ENCODE measurements around the gene TMEM178A. TPM values are rescaled to one million over a fixed set of nuclear protein-coding genes. Genes with fewer than 3 reads are reported as not detected.

The TMEM178A gene
- 10 to 100 TPM; 13.6 to 17.3 TPM for total RNA-seq
- polyA plus RNA-seq (ENCODE audit: insufficient read length in 2 of 2): 10 to 100 TPM; 55.0 to 55.8 TPM
- long read RNA-seq, donor 1, partial matches to known transcripts: 0 of 2 reads
- long read RNA-seq, donor 1, other reads (novel, unspliced or antisense): 0 of 2 reads
- long read RNA-seq, donor 2, partial matches to known transcripts: 0 of 2 reads
- long read RNA-seq, donor 2, other reads (novel, unspliced or antisense): 0 of 2 reads
- long read RNA-seq, donor 3, transcript TMEM178A-201 (4 exons, 1,662 nt): major isoform, 5 of 5 reads
- long read RNA-seq, donor 3, partial matches to known transcripts: 0 of 5 reads
- long read RNA-seq, donor 3, other reads (novel, unspliced or antisense): 0 of 5 reads
- long read RNA-seq, donor 4, partial matches to known transcripts: 0 of 3 reads
- long read RNA-seq, donor 4, other reads (novel, unspliced or antisense): 0 of 3 reads

- peak within 1 kb of the TSS; percentile 49 for H3K4me3 ChIP-seq (ENCODE audit: low read depth, low read length)
- H3K27me3 ChIP-seq (ENCODE audit: control insufficient read depth, insufficient read depth, low read length): peaks cover 2% of the 10 kb centered on the region
- H3K9me3 ChIP-seq (ENCODE audit: control insufficient read depth, insufficient read depth, low read length): no peaks in the 10 kb centered on the region
- under 1% methylated on average over 84 of the region's 90 CpGs for WGBS (ENCODE audit: insufficient coverage)
- no peak within 1 kb of the TSS for H3K27ac ChIP-seq (ENCODE audit: low read depth, low read length)
- H3K36me3 ChIP-seq (ENCODE audit: control insufficient read depth, insufficient read depth, low read length): no peaks in the 10 kb centered on the region
- peaks cover 7% of the 10 kb centered on the region for H3K4me1 ChIP-seq (ENCODE audit: control insufficient read depth, insufficient read depth, low read length)
- DNase-seq (ENCODE audit: low read depth in 4 of 6, low spot score in 6 of 6): peak in 2 of 6 donors; percentile 65 to 67
Observed at GRCh38 chr2:39665811-39666490, at the start of gene TMEM178A. TMEM178A (plus strand) TSS chr2:39665917; CDS start chr2:39665975, 58 bp downstream.

GRCh38 chr2:39618236-39618635 is 47.5 kb upstream of the TMEM178A start:
- no CpG with 5 or more reads among the region's 1 CpG for WGBS (ENCODE audit: insufficient coverage)
- H3K27ac ChIP-seq (ENCODE audit: low read depth, low read length): no peak overlapping the region
- no peak overlapping the region for H3K4me3 ChIP-seq (ENCODE audit: low read depth, low read length)
- H3K9me3 ChIP-seq (ENCODE audit: control insufficient read depth, insufficient read depth, low read length): no peaks in the 10 kb centered on the region
- H3K27me3 ChIP-seq (ENCODE audit: control insufficient read depth, insufficient read depth, low read length): no peaks in the 10 kb centered on the region
- H3K36me3 ChIP-seq (ENCODE audit: control insufficient read depth, insufficient read depth, low read length): no peaks in the 10 kb centered on the region
- DNase-seq (ENCODE audit: low read depth in 4 of 6, low spot score in 6 of 6): no peak
- no peaks in the 10 kb centered on the region for H3K4me1 ChIP-seq (ENCODE audit: control insufficient read depth, insufficient read depth, low read length)

- Histone ChIP-seq H3K9me3 (ENCODE audit: control insufficient read depth, insufficient read depth, low read length) (no peaks in the 10 kb centered on the region), H3K4me3 (ENCODE audit: low read depth, low read length) (no peak overlapping the region), H3K27me3 (ENCODE audit: control insufficient read depth, insufficient read depth, low read length) (no peaks in the 10 kb centered on the region), H3K4me1 (ENCODE audit: control insufficient read depth, insufficient read depth, low read length) (no peaks in the 10 kb centered on the region), H3K36me3 (ENCODE audit: control insufficient read depth, insufficient read depth, low read length) (no peaks in the 10 kb centered on the region), H3K27ac (ENCODE audit: low read depth, low read length) (no peak overlapping the region)
- DNase-seq (ENCODE audit: low read depth in 4 of 6, low spot score in 6 of 6): no peak
- 60% methylated on average over 1 of the region's 2 CpGs for WGBS (ENCODE audit: insufficient coverage)
Observed at GRCh38 chr2:39618736-39619135, 47.0 kb upstream of the TMEM178A start.

GRCh38 chr2:39620067-39620466 is 45.6 kb upstream of the TMEM178A start:
- no peaks in the 10 kb centered on the region for H3K36me3 ChIP-seq (ENCODE audit: control insufficient read depth, insufficient read depth, low read length)
- no peaks in the 10 kb centered on the region for H3K27me3 ChIP-seq (ENCODE audit: control insufficient read depth, insufficient read depth, low read length)
- no peaks in the 10 kb centered on the region for H3K9me3 ChIP-seq (ENCODE audit: control insufficient read depth, insufficient read depth, low read length)
- no peak overlapping the region for H3K4me3 ChIP-seq (ENCODE audit: low read depth, low read length)
- 55% methylated on average over 6 of the region's 6 CpGs for WGBS (ENCODE audit: insufficient coverage)
- peaks cover 8% of the 10 kb centered on the region for H3K4me1 ChIP-seq (ENCODE audit: control insufficient read depth, insufficient read depth, low read length)
- H3K27ac ChIP-seq (ENCODE audit: low read depth, low read length): no peak overlapping the region
- peak in 2 of 6 donors; percentile 34 to 38 for DNase-seq (ENCODE audit: low read depth in 4 of 6, low spot score in 6 of 6)

- Histone ChIP-seq H3K27me3 (ENCODE audit: control insufficient read depth, insufficient read depth, low read length) (no peaks in the 10 kb centered on the region), H3K4me1 (ENCODE audit: control insufficient read depth, insufficient read depth, low read length) (peaks cover 8% of the 10 kb centered on the region), H3K9me3 (ENCODE audit: control insufficient read depth, insufficient read depth, low read length) (no peaks in the 10 kb centered on the region), H3K36me3 (ENCODE audit: control insufficient read depth, insufficient read depth, low read length) (no peaks in the 10 kb centered on the region), H3K27ac (ENCODE audit: low read depth, low read length) (no peak overlapping the region), H3K4me3 (ENCODE audit: low read depth, low read length) (no peak overlapping the region)
- DNase-seq (ENCODE audit: low read depth in 4 of 6, low spot score in 6 of 6): no peak
- WGBS (ENCODE audit: insufficient coverage): no CpG with 5 or more reads among the region's 2 CpGs
Observed at GRCh38 chr2:39621596-39621995, 44.1 kb upstream of the TMEM178A start.

GRCh38 chr2:39622860-39623259 is 42.9 kb upstream of the TMEM178A start:
- Histone ChIP-seq H3K9me3 (ENCODE audit: control insufficient read depth, insufficient read depth, low read length) (no peaks in the 10 kb centered on the region), H3K27ac (ENCODE audit: low read depth, low read length) (no peak overlapping the region), H3K4me3 (ENCODE audit: low read depth, low read length) (no peak overlapping the region), H3K4me1 (ENCODE audit: control insufficient read depth, insufficient read depth, low read length) (peaks cover 8% of the 10 kb centered on the region), H3K27me3 (ENCODE audit: control insufficient read depth, insufficient read depth, low read length) (no peaks in the 10 kb centered on the region), H3K36me3 (ENCODE audit: control insufficient read depth, insufficient read depth, low read length) (no peaks in the 10 kb centered on the region)
- no CpG with 5 or more reads among the region's 2 CpGs for WGBS (ENCODE audit: insufficient coverage)
- no peak for DNase-seq (ENCODE audit: low read depth in 4 of 6, low spot score in 6 of 6)

- Histone ChIP-seq H3K4me3 (ENCODE audit: low read depth, low read length) (no peak overlapping the region), H3K4me1 (ENCODE audit: control insufficient read depth, insufficient read depth, low read length) (peaks cover 8% of the 10 kb centered on the region), H3K36me3 (ENCODE audit: control insufficient read depth, insufficient read depth, low read length) (no peaks in the 10 kb centered on the region), H3K9me3 (ENCODE audit: control insufficient read depth, insufficient read depth, low read length) (no peaks in the 10 kb centered on the region), H3K27ac (ENCODE audit: low read depth, low read length) (peak overlapping the region; percentile 38), H3K27me3 (ENCODE audit: control insufficient read depth, insufficient read depth, low read length) (no peaks in the 10 kb centered on the region)
- peak; percentile 64 to 95 (median 76) for DNase-seq (ENCODE audit: low read depth in 4 of 6, low spot score in 6 of 6)
- WGBS (ENCODE audit: insufficient coverage): 19% methylated on average over 4 of the region's 5 CpGs
Observed at GRCh38 chr2:39623917-39624316, 41.8 kb upstream of the TMEM178A start.

- Histone ChIP-seq H3K4me3 (ENCODE audit: low read depth, low read length) (no peak overlapping the region), H3K27ac (ENCODE audit: low read depth, low read length) (no peak overlapping the region), H3K9me3 (ENCODE audit: control insufficient read depth, insufficient read depth, low read length) (no peaks in the 10 kb centered on the region), H3K4me1 (ENCODE audit: control insufficient read depth, insufficient read depth, low read length) (peaks cover 8% of the 10 kb centered on the region), H3K27me3 (ENCODE audit: control insufficient read depth, insufficient read depth, low read length) (no peaks in the 10 kb centered on the region), H3K36me3 (ENCODE audit: control insufficient read depth, insufficient read depth, low read length) (no peaks in the 10 kb centered on the region)
- 60% methylated on average over 6 of the region's 9 CpGs for WGBS (ENCODE audit: insufficient coverage)
- DNase-seq (ENCODE audit: low read depth in 4 of 6, low spot score in 6 of 6): no peak
Observed at GRCh38 chr2:39625193-39625926, 40.4 kb upstream of the TMEM178A start.

GRCh38 chr2:39625927-39626270 is 39.8 kb upstream of the TMEM178A start:
- DNase-seq (ENCODE audit: low read depth in 4 of 6, low spot score in 6 of 6): no peak
- WGBS (ENCODE audit: insufficient coverage): no CpG with 5 or more reads among the region's 5 CpGs
- Histone ChIP-seq H3K36me3 (ENCODE audit: control insufficient read depth, insufficient read depth, low read length) (no peaks in the 10 kb centered on the region), H3K4me3 (ENCODE audit: low read depth, low read length) (no peak overlapping the region), H3K4me1 (ENCODE audit: control insufficient read depth, insufficient read depth, low read length) (peaks cover 8% of the 10 kb centered on the region), H3K27me3 (ENCODE audit: control insufficient read depth, insufficient read depth, low read length) (no peaks in the 10 kb centered on the region), H3K27ac (ENCODE audit: low read depth, low read length) (no peak overlapping the region), H3K9me3 (ENCODE audit: control insufficient read depth, insufficient read depth, low read length) (no peaks in the 10 kb centered on the region)
